Fibroblast of skin of left biceps (primary cell): ENCODE measurements around the gene OR52E8.

Experiments used
- DNase-seq, 2 experiments: peaks; one replicate each; pipeline ENCODE4 v3.0.0-alpha.2; 2013; ENCODE audit warnings: low read depth in 2 of 2

The OR52E8 gene

DNA sequence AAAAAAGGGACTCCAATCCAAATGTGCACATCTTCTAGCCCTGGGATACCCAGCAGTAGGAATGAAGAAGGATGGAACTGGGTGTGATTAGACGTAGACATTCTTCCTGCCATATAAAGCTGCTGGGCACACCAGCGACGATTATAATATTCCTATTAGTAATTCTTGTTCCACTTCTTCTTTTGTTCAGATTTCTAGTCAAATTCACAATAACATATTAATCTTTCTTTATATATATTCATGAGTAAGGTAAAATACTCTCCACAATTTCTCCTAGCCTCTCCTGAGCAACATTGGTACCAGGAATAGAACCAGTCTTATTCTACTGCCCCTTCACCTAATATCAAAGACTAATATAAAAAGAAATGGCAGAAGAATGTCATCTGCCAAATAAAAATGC is at the start of gene OR52E8:
Gene OR52E8, minus strand, starts transcription at position 101 of the 400 bp plus-strand sequence. Its CDS starts 0 bp downstream, at position 101.
- no peak for DNase-seq

GRCh38 chr11:5899534-5899933 is 42.0 kb upstream of the OR52E8 start:
- DNase-seq: no peak

GRCh38 chr11:5892908-5893307 is 35.4 kb upstream of the OR52E8 start, which contains the start of gene OR52E5:
TSS of gene OR52E5 (plus strand) at chr11:5893208. CDS start at chr11:5900777, 7,569 bp downstream.
- no peak for DNase-seq

DNA sequence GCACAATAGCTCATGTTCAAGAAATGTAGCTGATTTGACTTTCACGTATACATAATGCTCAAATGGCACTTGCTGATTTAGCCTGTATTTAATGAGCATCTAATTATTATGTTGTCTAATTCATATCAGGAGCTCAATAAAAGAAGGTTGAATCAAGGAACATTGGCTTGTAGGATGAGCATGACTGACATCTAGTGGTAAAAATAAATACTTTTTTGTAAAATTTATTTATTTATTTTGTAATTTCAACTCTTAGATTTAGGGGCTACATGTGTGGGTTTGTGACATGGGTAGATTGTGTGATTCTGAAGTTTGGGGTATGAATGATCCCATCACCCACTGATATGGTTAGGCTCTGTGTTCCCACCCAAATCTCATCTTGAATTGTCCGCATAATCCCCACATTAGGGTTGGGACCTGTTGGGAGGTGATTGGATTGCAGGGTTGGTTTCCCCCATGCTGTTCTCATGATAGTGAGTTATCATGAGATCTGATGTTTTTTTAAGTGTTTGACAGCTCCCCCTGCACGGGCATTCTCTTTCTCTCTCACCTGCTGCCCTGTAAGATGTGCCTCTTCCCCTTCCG is 33.8 kb upstream of the OR52E8 start:
- no peak for DNase-seq

DNA sequence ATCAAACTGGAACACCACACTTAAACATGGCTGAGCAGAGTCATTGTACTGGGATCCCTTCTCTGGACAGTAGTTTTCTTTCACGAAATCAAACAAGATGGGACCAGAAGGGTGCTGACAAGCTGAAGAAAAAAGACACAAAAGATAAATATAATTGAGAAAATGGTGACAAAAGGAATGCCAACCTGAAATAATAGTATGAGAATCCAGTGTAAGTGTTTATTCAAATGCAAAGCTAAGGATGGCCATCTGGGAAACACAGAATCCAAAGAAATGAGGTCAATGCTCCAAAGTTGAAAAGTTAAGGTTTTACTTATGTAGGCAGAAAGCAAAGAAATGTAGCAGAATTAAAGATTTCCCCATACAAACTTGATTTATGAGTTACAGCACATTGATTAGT is 30.2 kb upstream of the OR52E8 start:
- DNase-seq: no peak

- DNase-seq: no peak
Measured at GRCh38 chr11:5887172-5887571, 29.7 kb upstream of the OR52E8 start.

DNA sequence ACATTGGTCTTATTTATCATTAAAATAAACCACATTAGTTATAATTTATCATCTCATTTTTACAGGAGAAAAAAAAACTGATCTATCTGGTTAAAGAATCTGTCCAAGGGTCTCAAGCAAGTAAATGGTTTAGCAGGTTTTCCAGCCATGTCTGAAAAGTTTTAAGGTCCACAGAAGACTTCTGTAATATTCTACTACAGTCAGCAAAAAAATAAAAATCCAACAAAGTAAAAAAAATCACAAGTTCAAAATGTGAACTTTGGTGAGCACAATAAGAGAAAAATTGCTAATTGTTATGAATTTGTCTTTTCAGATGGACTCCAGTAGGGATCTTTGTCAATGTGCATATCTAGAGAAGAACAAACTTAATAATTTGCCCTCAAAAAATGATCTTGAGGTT is 24.3 kb upstream of the OR52E8 start:
- DNase-seq: no peak

- no peak for DNase-seq
Measured at GRCh38 chr11:5880329-5880728, 22.8 kb upstream of the OR52E8 start, which contains the start of gene OR52E4. TSS of gene OR52E4 (plus strand) at chr11:5880629. CDS start at chr11:5884293, 3,664 bp downstream.

DNA sequence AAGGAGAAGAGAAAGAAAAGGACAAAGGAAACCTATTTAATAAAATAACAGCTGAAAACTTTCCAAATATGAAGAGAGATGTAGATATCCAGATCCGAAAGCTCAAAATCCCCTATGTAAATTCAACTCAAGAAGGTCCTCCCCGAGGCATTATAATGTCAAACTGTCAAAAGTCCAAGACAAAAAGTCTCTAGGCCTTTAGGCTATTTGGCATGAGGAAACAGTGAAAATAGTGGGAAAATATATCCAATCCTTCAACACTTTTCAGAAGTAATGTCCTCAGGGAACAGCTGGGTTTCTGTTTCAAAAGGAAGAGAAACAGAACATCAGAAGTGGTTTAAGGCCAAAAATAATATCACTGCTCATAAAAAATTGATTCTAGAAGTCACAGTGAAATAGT is 21.1 kb upstream of the OR52E8 start:
- no peak for DNase-seq

GRCh38 chr11:5865826-5866225 is 8.3 kb upstream of the OR52E8 start:
- DNase-seq: no peak

GRCh38 chr11:5851002-5851401 is 6.5 kb downstream of the OR52E8 start:
- no peak for DNase-seq

GRCh38 chr11:5847711-5848110 is 9.8 kb downstream of the OR52E8 start:
- DNase-seq: no peak

DNA sequence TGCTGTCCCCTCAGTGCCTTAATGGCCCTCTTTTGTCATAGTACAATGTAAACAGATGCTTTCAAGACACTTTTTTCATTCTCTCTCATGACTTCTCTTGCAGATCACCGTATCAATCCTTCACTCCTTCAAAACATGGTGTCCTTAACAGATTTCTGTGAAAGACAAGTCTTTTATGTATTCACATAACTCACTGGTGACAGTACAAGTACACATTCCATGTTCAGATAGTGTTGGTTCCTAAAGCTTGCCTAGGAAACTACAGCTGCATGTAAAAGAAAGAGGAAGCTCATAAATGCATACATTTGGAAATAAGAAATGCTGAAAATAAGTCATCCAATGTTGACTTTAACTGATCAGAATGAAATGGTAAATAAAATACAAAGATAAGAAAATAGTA is 10.8 kb downstream of the OR52E8 start:
- no peak for DNase-seq

- no peak for DNase-seq
Measured at GRCh38 chr11:5841797-5842196, 15.7 kb downstream of the OR52E8 start, which contains the start of gene OR52E6. TSS of gene OR52E6 (minus strand) at chr11:5841897. CDS start at chr11:5841897, 0 bp downstream.

- DNase-seq: no peak
Measured at GRCh38 chr11:5837695-5838094, 19.8 kb downstream of the OR52E8 start.

DNA sequence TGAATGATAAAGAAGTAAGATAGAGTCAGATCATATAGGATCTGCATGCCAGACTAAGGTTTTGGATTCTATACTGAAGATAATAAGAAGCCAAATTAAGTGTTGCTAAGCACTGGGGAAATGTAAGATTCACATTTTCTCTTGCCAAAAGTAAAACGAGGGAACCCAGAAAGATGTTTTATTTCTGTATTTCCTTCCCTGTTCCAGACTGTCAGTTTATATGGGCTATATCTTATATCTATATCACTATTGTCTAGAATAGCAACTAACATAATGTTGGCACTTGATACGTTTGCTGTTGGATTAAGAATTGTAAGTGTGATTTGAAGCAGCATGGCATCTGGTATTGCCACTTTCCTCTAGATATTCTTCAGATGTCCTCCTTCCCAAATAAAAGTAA is 24.0 kb downstream of the OR52E8 start:
- no peak for DNase-seq

GRCh38 chr11:5831196-5831829 is 26.2 kb downstream of the OR52E8 start:
- no peak for DNase-seq

- DNase-seq: no peak
Measured at GRCh38 chr11:5818245-5818886, 39.1 kb downstream of the OR52E8 start.

DNA sequence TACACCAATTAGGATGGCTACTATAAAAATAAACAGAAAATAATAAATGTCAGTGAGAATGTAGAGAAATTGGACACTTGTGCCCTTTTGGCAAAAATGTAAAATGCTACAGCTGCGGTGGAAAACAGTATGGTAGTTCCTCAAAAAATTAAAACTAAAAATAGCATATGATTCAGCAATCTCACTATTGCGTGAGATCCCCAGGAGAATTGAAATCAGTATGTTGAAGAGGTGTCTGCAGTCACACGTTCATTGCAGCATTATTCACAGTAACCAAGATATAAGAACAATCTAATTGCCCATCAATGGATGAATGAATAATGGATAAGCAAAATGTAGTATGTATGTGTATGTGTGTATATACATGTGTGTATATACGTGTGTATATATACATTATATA is 42.0 kb downstream of the OR52E8 start:
- no peak for DNase-seq

- DNase-seq: no peak
Measured at GRCh38 chr11:5809905-5810795, 47.3 kb downstream of the OR52E8 start.

DNA sequence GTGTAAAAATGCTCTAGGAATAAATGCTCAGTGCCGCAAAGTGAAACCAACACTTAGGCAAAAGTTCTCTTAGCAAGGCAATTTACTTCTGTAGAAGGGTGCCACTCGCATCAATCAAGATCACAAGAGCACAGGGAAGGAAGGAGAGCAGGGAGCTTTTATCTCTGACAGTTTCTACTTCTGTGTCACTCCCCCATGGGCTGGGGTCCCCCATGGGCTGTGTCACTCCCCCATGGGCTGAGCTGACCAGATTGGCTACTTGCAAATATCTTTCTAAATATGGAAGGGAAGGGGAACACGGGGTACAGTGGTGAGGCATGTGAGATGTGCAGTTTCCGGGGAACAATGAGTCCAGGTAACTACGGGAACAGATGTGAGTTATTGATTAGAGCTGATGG is 48.4 kb downstream of the OR52E8 start:
- DNase-seq: no peak
